Measurements from ENCODE around the gene OR10V1.
A peak's percentile ranks its signal among the peaks of the same experiment; 100 is the strongest.

OR10V1 gene, protein sequence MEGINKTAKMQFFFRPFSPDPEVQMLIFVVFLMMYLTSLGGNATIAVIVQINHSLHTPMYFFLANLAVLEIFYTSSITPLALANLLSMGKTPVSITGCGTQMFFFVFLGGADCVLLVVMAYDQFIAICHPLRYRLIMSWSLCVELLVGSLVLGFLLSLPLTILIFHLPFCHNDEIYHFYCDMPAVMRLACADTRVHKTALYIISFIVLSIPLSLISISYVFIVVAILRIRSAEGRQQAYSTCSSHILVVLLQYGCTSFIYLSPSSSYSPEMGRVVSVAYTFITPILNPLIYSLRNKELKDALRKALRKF

DNA sequence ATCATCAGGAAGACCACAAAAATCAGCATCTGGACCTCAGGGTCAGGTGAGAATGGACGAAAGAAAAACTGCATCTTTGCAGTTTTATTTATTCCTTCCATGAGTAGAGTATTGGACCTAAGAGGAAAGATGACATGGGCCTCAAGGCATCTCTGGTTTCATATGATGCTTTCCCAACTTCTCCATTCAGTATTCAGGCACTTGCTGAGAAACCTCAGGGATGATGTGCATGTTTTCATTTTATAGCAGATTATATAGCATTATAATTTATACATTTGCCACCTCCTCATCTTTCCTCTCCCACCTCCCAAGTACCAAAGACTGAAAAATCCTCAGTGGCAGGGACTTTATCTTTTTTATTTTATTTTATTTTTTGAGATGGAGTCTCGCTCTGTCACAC is at the start of gene OR10V1:
Gene OR10V1, minus strand, starts transcription at position 101 of the 400 bp plus-strand sequence. Its CDS starts 0 bp downstream, at position 101.
- DNase-seq, result no peak

DNA sequence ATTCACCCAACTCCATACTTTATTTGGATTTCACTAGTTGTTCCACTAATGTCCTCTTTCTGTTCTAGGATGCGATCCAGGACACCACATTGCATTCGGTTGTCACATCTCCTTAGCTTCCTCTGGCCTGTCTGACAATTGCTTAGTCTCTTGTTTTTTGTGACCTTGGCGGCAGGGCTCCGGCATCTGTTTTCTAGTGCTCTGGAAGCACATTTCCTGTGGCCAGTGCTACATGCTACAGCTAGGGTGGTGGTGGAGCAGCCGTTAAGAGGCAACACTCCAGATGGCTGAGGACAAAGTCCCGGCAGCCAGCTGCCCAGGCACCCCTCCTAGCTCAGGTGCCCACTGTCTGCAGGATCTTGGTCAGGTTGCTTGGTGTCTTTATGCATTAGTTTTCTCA is 48.3 kb upstream of the OR10V1 start:
- DNase-seq, result no peak

DNA sequence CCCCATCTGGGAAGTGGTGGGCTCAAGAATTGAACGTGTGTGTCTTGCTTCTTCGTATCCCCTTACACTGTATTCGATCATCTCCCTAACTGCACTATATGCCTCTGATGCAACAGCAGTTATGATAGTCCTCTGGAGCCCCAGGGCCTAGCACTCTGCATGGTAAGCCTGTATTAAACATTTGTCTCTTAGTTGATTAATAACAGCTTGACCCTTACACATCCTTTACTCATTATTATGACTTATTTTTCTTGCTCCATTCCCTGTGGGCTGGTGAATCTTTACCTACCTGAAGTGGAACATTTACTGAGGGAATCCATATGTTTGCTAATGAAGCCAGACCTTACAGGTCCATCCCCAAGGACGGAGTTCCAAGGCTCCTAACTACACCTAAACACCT is 47.1 kb upstream of the OR10V1 start:
- no peak for DNase-seq

DNA sequence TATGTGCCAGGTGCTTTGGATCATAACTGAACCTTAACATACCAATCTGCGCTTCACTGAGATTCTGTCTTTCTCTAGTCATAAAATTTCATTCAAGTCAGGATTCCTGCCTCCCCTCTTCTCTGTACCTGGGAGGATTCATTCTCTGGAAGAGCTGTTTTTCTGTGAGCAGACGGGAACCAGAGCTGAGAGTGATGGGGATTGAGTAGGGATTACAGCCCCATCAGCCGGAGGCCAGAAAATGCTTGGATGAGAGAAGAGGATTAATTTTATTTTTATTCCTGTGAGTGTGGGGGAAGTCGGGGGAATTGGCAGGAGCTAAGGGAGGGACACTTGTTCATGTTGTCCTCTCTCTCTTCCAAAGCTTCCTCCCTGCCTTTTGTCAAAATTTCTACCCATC is 46.3 kb upstream of the OR10V1 start:
- DNase-seq, result no peak

DNA sequence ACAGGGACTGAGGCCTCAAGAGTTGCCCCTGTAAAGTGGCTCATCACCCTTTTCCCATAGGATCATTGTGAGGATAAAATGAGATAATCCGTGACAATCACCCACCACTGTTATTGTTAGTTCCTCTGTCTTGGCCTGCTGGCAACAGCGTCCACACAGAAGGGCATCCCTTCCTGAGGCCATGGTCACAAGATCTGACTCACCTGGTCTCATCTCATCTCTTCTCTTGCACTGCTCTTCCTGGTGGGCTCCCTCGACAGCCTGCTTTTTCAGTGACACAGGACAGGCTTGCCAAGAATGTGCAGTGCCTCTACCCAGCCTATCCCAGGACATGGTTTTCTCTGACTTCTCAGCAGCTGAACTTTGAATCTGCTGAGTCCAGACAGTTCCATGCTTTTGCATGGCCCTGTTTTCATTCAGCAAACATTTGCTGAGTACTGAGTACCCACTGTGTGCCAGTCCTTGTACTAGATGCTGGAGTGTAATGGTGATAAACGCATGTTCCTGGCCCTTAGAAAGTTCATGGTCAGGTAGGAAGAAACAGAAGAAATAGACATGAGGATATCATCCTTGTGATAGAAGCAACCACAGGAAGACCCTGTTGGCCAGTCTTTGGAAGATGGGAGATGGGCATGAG is 44.9 kb upstream of the OR10V1 start:
- no peak for DNase-seq

DNA sequence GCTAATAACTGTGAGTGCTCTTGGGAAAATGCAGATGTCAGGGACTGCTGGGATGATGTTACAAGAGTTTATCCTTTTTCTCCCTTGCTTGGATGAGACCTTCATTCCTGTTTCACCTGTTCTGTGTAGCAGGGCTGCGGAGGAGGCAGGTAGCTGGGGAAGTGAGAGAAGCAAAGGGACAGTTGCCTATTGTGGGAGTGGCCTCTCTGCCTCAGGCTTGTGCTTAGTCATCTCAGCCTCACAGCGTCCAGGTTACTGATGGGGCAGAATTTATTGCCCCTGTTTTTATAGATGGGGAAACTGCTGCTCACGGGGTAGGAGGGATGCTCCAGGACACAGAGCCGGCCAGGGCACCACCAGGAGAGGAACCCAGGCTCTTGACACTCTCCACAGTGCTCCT is 43.2 kb upstream of the OR10V1 start:
- no peak for DNase-seq

DNA sequence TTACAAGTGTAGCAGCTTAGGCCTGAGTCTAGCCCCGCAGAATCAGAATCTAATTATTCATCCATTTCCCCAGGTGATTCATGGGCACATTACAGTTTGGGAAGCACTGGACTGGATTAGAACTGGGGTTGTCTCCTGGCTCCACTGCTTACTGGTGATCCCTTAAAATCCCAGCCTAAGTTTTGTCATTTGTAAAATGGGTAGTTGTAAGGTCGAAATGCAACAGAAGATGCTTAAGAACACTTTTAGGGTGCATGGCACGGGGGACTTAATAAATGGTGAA is 42.9 kb upstream of the OR10V1 start:
- no peak for DNase-seq

DNA sequence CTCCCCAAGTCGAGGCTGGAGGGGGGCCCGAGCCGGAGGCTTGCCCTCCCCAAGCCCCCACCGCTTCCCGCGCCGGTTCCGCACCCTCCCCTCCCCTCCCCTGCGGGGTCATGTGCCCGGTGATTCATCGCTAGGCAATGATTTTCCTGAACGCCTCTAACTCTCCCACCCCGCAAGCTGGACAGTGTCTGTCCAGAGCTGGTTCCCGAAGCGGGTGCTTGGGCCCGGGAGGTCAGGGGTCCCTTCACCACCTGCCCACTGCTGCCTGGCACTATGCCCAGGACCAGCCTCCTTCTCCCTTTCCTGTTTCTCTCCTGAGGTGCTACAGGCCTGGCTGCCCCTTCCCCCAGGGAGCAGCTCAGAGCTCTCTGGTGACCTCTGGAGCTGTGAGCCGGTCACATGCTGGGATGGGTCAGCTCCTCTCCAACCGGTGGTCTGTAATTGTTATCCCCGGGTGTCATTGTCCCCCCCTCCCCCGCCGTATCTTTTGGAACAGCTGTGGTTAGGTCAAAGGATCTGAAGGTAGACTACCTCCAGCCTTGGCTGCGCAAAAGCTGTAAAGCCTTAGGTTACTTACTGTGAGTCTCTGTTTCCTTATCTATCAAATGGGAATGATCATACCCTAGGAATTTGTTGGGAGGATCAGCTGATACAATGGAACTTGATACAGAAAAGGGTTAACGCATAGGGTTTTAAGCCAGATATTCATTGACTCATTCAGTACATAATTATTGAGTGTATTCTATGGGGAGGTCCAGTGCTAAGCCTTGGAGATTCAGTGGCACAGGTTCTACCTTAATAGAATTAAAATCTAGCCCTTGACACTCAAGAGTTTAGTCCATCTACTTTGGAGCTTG is 42.3 kb upstream of the OR10V1 start:
- no peak for DNase-seq

DNA sequence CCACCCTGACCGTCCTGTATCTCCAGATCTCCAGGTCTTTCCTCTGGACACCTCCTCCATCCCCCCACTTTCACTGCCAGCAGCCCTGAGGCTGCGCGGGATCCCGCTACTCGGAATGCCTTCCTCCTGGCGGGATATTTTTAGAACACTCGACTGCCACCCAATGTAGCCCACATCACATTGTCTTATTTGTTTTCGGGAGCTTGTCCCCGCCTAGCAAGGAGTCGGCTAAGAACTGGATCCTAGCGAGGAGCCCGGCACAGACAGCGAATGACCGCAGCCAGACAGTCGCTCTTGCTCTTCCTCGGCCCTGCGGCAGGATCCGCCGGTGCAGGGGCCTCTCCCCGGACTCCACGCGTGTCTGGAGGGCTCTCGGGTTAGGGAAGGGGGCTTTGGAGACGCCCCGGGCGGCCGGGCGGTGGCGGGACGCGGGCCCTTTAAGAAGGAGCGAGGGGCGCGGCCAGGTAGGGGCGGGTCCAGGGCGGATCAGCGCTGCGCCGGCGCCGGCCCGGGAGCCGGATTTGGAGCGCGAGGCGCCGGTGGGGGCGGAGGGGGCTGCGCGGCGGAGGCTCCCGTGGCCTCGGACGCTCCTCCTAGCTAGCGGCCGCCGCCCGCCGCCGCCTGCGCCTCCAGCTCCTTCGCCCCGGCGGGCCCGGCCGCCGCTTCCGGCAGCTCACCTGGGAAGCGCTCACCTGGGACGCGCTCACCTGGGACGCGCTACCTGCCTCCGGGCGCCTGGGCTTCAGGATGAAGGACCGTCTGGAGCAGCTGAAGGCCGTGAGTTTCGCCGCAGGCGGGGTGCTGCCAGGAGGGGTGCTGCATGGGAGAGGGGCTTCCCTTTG is 41.4 kb upstream of the OR10V1 start, which contains the start of gene STX3:
Gene STX3, plus strand, starts transcription at position 518 of the 842 bp plus-strand sequence. Its CDS starts 230 bp downstream, at position 748.
- no peak for DNase-seq

DNA sequence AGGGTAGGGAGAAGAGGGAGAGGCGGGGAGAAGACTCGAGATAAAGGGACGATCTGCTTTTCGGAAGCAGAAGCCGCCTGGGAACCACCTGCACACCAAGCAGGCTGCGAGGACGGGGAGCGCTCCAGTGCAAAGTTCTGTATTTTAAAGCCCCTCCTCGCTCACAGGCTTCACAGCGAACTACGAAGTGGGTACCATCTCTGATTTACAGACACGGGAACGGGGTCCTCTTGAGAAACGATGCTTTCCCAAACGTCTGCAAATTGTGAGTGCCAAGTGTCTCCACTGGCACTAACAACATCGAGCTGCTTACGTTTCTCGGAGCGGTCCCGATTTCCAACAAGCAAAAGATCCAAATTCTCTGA is 40.8 kb upstream of the OR10V1 start:
- DNase-seq, result no peak

DNA sequence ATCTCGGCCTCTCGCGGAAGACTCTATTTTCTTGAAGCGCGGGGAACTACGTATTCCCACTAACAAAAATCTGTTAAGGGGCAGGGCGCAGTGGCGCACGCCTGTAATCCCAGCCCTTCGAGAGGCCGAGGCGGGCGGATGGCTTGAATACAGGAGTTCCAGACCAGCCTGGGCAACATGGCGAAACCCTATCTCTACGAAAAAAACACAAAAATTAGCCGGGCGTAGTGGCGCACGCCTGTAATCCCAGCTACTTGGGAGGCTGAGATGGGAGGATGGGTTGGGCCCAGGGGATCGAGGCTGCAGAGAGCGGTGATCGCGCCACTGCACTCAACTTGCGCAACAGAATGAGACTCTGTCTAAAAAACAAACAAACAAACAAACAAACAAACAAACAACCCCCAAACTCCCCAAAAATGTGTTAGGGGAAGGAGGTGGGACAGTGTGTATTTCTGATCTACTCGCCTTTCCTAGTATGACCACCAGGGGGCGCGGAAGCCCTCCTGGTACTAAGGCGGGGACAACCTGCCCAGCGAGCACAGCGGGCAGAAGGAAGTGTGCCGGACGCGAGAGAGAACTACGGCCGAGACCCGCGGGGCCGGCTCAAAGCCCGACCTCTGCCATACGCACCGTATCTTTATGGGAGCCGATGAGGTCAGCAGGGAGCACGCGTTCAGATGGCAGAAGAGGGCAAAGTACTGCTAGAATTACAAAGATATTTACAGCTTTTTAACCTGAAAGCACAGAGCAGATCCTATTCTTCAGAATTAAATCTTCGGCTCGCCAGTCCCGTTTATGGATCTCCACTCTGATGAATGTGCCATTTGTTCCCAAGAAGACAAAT is 40.2 kb upstream of the OR10V1 start:
- peak; percentile 12 for DNase-seq

DNA sequence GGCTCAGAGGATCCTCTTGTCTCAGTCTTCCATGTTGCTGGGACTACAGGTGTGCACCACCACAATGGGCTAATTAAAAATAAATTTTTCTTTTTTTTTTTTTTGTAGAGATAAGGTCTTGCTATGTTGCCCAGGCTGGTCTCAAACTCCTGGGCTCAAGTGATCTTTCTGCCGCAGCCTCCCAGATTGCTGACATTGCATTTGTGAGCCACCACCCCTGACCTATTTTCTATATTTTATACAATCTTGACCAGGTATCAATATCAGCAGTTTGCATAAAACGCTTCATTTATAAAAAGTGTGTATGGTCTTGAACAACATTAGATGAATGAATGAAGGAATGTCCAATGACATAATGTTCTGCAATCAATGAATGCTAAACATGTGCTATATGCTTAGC is 32.5 kb upstream of the OR10V1 start:
- DNase-seq, result no peak

DNA sequence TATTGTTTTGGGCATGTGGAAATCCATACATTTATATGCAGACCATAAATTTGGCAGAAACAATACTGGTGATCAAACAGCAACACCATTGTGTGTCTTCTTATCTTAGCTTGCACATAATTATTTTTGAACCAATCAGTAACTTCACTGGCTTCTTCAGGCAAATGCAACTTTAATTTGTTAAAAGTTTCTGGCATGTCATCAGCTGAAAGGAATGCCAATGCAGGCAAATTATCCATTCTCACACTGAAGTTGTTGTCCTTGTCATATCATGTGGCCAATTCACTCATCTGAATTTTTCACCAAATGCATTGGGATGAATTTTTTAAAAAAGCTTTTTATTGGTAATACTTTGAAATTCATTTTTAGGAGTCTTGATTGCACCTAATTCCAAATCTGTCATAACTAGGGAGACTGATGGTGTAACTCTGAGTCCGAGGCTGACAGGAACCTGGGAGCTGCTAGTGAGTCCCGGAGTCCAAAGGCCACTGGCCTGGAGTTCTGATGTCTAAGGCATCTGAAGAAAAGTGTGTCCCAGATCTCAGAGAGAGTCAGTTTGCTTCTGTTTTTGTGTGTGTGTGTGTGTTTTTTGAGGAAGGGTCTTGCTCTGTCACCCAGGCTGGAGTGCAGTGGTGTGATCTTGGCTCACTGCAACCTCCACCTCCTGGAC is 17.4 kb upstream of the OR10V1 start:
- no peak for DNase-seq

DNA sequence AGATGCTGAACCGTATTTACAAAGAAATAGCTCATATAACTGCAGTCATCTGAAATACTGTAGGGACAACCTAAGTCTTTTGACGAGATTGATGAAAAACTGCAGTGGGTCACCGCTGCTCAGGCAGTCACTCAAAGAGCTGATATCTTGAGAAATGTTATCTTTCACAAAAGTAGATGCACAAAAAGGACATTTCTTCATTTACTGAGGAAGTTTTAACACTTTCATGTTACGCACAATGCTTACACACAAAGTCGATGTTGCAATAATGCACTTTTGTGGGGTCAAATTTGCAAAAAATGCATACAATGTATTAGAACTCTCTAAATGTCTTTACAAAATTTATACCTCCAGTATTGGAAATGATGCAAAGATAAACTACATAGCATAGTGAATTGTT is 16.2 kb upstream of the OR10V1 start:
- DNase-seq, result no peak

DNA sequence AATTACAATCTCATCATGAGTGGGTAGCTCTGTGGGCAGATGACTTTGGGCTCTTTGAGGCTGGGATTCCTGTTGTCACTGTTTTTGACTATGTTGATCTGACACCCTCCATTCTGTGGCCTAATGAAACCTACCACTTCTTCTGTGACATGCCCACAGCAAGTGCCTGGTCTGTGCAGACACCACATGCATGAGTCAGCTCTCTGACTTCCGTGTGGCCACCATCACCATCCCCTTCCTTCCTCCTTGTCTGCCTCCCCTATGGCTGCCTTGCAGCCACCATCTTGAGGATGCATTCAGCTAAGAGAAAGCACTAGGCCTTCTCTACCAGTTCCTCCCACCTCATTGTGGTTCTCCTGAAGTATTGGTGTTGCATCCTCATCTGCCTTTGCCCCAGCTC is 15.3 kb upstream of the OR10V1 start:
- peak; percentile 34 for DNase-seq

DNA sequence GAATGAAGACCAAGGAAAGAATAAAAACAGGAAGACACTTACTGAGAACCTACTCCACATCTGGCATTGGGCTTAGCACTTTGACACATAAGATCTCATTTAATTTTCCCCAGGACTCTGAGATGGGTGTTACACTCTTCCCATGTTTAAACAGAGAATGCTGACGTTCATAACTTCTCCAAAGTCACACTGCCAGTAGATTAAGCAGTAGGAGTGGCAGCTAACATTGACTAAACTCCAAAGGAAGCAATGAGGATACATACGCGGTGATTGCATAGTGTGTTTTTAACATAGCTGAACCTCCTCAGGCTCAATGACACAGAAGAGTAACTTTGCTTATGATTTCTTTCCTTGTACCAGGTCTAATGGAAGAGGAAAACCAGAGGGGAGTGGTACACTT is 14.5 kb upstream of the OR10V1 start:
- DNase-seq, result no peak

DNA sequence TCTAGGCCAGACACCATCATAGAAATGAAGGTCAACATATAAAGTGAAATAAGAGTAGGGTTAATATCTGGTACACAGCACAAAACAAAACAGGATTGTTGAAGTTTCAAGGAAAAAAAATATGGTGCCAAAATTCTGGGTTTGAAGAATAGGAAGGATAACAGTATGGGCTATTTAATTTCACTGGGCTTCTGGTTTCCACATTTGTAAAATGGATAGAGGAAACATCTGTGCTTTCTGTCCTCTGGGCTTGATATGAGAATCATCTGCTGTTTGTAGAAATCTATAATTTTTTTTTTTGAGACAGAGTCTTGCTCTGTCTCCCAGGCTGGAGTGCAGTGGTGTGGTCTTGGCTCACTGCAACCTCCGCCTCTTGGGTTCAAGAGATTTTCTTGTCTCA is 13.8 kb upstream of the OR10V1 start:
- DNase-seq, result no peak

DNA sequence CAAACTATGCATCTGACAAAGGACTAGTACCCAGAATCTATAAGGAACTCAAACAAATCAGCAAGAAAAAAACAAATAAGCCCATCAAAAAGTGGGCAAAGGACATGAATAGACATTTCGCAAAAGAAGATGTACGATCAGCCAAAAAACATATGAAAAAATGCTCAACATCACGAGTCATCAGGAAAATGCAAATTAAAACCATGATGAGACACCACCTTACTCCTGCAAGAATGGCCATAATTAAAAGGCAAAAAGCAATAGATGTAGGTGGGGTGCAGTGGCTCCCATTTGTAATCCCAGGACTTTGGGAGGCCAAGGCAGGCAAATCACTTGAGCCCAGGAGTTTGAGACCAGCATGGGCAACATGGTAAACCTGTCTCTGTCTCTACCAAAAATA is 10.4 kb upstream of the OR10V1 start:
- no peak for DNase-seq

DNA sequence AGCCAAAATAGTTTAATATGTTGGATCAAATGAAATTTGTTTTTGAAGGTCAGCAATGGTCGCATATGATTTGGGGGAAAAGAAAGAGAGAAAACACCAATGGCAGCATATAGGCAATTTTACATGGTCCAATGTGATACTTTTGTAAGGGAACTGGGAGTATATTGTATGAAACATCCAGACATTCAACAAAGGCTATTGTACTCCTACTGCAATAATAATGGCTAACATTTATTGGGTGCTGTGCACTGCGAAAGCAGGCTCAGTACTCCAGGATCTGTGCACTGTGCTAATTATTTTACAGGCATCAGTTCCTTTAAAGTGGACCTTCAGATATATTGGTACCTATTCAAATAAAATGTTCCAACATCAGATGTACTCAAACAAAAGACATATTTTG is 5.9 kb upstream of the OR10V1 start:
- no peak for DNase-seq

DNA sequence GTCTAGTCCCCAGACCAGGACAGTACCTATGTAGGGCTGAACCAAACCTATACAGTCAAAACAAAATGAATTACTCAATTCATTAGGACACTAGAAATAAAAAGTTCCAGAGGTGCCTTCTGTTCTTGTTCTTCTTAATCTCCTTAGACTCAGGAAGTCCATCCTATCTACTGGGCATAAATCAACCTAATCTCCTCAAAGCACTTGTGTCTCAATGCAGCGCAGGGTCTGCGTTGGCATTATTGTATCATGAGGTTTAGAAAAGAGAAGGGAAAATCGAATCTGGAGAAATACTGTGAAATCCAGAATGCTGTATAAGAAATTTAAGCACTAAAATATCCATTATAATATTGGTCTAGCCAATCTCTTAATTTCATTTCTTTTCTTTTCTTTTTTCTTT is 2.4 kb upstream of the OR10V1 start:
- DNase-seq, result no peak

DNA sequence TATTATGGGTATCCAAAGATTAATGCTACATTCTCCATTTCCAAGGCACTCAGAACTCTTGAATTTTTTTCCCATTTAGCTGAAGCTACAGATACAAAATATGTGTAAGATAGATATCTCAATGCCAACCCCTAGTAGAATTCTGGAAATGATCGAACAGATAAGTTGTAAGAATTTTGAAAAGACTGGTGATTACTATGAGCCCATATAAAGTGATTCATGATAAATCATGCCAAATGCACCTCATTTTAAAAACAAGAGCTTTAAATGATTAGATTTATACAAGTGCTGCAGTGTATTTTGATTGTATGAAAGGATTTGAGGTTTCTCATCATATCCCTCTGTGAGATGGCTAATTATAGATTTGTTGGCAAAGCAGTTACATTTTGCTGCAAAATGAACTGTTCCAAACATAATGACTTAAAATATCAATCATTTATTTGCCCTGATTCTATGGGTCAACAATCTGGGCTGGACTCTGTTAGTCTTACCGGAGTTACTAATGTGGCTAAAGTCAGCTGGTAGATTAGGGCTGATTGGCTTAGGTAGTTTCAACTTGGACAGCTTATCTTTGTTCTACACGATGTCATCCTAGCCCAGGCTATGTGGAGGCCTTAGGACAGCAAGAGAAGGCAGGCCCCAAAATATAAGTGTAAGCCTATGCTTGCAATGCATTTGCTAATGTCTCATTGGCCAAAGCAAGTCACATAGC is 3.4 kb downstream of the OR10V1 start:
- DNase-seq, result no peak
